GM21390 (cell line): ENCODE data around the gene CYP8B1.

ENCODE experiments used
- ATAC-seq: cut with Tn5 transposase; IDR thresholded peaks from one replicate; pipeline ENCODE4 v1.9.1; 2021; ENCODE audit not compliant: unreplicated experiment

The CYP8B1 gene

GRCh38 chr3:42855219-42855546 lies 20.5 kb downstream of the CYP8B1 start:
- no peak for ATAC-seq

- ATAC-seq: no peak
Measured at GRCh38 chr3:42853739-42854302, 21.9 kb downstream of the CYP8B1 start.

- no peak for ATAC-seq
Measured at GRCh38 chr3:42853056-42853455, 22.6 kb downstream of the CYP8B1 start.

GRCh38 chr3:42852441-42852840 lies 23.2 kb downstream of the CYP8B1 start:
- ATAC-seq: no peak

- ATAC-seq: no peak
Measured at GRCh38 chr3:42851228-42851834, 24.3 kb downstream of the CYP8B1 start.

- ATAC-seq: no peak
Measured at GRCh38 chr3:42850263-42850662, 25.4 kb downstream of the CYP8B1 start.

- ATAC-seq: no peak
Measured at GRCh38 chr3:42849017-42849416, 26.7 kb downstream of the CYP8B1 start.

GRCh38 chr3:42847731-42848130 lies 27.9 kb downstream of the CYP8B1 start:
- no peak for ATAC-seq

GRCh38 chr3:42846685-42847522 lies 28.8 kb downstream of the CYP8B1 start:
- ATAC-seq: peak; percentile 64

GRCh38 chr3:42844815-42845214 lies 30.9 kb downstream of the CYP8B1 start:
- ATAC-seq: no peak

GRCh38 chr3:42844412-42844713 lies 31.3 kb downstream of the CYP8B1 start:
- ATAC-seq: no peak

- no peak for ATAC-seq
Measured at GRCh38 chr3:42843713-42844411, 31.8 kb downstream of the CYP8B1 start.

GRCh38 chr3:42841332-42841731 lies 34.3 kb downstream of the CYP8B1 start:
- no peak for ATAC-seq

- peak; percentile 98 for ATAC-seq
Measured at GRCh38 chr3:42839616-42840015, 36.1 kb downstream of the CYP8B1 start.

GRCh38 chr3:42838571-42838970 lies 37.1 kb downstream of the CYP8B1 start:
- ATAC-seq: no peak

GRCh38 chr3:42836150-42837123 lies 39.2 kb downstream of the CYP8B1 start:
- no peak for ATAC-seq

GRCh38 chr3:42831321-42831713 lies 44.4 kb downstream of the CYP8B1 start:
- no peak for ATAC-seq

- no peak for ATAC-seq
Measured at GRCh38 chr3:42830437-42831320, 45.0 kb downstream of the CYP8B1 start.

- ATAC-seq: no peak
Measured at GRCh38 chr3:42829628-42830436, 45.8 kb downstream of the CYP8B1 start.
